Stimulated activated memory B cell treated with anti-CD40 and anti-IgM and Interleukin-4, amounts not matched to agents 10 μg/mL and 1 μg/mL and 100 μg/mL, for 72 hours (primary cell): ENCODE data around the gene RPS6KA2.

Source experiments
- ATAC-seq: fragments of 150-1000 bp; cut with Tn5 transposase; 2 replicates; pipeline ENCODE4 v1.10.0; 2021
- H3K27ac Mint-ChIP-seq: one replicate; pipeline ENCODE4 v1.8.0; 2022; ENCODE audit warnings: mild to moderate bottlenecking, mixed read lengths
- H3K27me3 Mint-ChIP-seq: one replicate; pipeline ENCODE4 v1.8.0; 2022; ENCODE audit warnings: mixed read lengths
- H3K36me3 Mint-ChIP-seq: one replicate; pipeline ENCODE4 v1.8.0; 2022; ENCODE audit warnings: mixed read lengths
- H3K4me1 Mint-ChIP-seq: one replicate; pipeline ENCODE4 v1.8.0; 2022; ENCODE audit warnings: mixed read lengths
- H3K4me3 Mint-ChIP-seq: one replicate; pipeline ENCODE4 v1.8.0; 2022; ENCODE audit warnings: mild to moderate bottlenecking, moderate library complexity, mixed read lengths
- H3K9me3 Mint-ChIP-seq: one replicate; pipeline ENCODE4 v1.8.0; 2022; ENCODE audit warnings: mixed read lengths

Gene RPS6KA2

DNA sequence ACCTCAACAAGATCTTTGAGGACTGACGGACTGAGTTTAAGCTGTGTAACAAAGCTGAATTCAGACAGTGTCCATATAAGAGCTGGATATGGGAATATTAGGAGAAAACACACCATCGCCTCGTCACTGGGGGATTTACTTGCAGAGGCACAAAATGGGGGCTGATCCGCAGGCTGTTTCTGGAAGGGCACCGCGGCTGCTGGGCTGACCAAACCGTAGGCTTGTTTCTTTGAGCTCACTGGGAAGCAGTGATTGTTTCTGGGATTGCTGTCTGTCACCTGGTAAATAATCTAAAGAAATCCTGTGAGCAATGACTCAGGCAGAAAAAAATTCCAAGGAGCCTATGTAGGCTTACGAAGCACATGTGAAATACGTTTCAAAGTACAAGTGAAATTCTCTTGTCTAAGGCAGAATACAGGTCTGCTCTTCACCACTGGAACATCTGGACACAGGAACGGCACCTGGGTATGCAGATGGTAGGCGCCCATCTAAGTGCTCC lies 180.4 kb downstream of the RPS6KA2 start:
- Mint-ChIP-seq H3K4me3 (no peak overlapping the region), H3K9me3 (no peaks in the 10 kb centered on the region), H3K4me1 (no peaks in the 10 kb centered on the region), H3K27ac (no peak overlapping the region), H3K27me3 (peaks cover 14% of the 10 kb centered on the region), H3K36me3 (peaks cover 33% of the 10 kb centered on the region)
- no peak for ATAC-seq

DNA sequence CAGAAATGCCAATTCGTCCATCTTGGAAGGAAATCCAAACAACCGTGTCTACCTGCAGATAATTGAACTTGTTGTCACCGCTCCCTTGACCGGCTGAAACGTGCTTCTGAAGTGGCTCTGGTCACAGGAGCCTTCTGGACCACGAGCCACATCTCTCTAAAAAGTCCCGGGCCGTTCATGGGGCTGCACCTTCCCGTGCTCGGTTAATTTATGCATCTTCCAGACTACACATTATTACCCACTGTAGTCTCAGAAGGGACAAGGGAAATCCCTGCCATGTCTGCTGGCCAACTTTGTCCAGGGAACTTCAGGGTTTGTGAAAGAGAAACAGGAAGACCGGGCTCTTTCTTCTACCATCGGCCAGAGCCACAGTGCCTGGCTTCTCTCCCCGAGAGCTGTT lies 180.9 kb downstream of the RPS6KA2 start:
- Mint-ChIP-seq H3K27ac (no peak overlapping the region), H3K4me1 (no peaks in the 10 kb centered on the region), H3K27me3 (peaks cover 19% of the 10 kb centered on the region), H3K4me3 (no peak overlapping the region), H3K36me3 (peaks cover 33% of the 10 kb centered on the region), H3K9me3 (no peaks in the 10 kb centered on the region)
- ATAC-seq: no peak

DNA sequence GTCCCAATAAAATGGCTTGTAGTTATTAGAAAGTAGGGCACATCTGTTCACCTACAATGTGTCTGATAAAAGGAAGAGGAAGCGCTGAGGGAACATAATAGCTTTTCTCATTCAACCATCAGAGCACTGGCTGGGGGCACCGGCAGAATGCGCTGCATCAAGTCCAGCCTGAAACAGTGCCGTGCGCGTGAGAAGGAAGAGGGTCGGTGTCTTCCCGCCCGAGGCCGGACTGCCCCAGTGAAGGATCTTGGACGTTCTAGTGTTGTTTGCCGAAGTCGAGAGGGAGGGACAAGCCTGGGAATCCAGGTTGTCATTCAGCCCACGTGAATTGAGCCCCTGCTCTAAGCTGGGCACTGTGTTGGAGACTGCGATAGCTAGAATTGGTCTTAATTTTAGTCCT lies 182.6 kb downstream of the RPS6KA2 start:
- ATAC-seq: no peak
- Mint-ChIP-seq H3K27ac (no peak overlapping the region), H3K9me3 (no peaks in the 10 kb centered on the region), H3K27me3 (peaks cover 35% of the 10 kb centered on the region), H3K4me3 (no peak overlapping the region), H3K36me3 (peaks cover 33% of the 10 kb centered on the region), H3K4me1 (no peaks in the 10 kb centered on the region)

DNA sequence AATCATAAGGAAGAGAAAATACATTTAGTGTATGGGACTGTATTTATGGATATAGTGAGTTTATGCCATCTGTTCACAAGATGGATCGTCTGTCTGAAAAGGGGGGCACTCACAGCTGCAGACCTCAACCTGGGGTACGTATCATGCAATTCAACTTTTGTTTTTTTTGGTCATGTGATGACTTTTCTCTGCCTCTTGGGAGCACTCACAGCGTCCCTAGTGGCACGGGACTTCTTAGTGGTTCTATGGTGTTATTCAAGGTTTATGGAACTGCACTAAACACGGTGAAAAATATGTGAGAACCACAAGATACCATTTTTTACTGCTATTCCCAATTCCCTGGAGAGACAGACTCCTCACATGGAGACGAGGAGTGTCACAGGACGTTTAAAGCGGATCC lies 183.9 kb downstream of the RPS6KA2 start:
- ATAC-seq: no peak
- H3K27ac Mint-ChIP-seq: no peak overlapping the region
- H3K27me3 Mint-ChIP-seq: peaks cover 40% of the 10 kb centered on the region
- no peak overlapping the region for H3K4me3 Mint-ChIP-seq
- H3K36me3 Mint-ChIP-seq: peaks cover 25% of the 10 kb centered on the region
- no peaks in the 10 kb centered on the region for H3K4me1 Mint-ChIP-seq
- H3K9me3 Mint-ChIP-seq: no peaks in the 10 kb centered on the region

DNA sequence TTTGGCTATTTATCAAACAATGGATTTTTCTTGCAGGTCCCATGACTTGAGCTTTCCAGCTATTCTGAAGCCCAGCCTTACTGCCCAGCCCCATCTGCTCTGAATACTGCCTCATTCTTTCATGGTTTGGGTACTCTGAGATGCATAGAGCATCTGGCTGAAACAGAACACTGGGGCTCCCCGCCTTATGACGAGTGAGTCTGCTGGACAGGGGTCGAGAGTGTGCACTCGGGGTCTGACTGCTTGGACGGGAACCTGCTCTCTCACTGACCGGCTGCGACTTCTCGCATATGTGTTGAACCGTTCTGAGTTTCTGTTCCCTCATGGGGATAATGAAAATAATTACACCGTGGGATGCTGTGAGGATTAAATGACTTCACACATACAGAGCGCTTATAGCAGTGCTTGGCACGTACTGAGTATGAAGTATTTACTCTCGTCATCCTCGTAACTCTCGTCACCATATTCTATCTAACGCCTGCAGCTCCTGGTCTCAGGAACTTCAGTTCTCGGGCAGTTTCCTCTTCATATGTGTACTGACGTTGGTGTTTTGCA lies 184.8 kb downstream of the RPS6KA2 start:
- Mint-ChIP-seq H3K9me3 (no peaks in the 10 kb centered on the region), H3K4me1 (no peaks in the 10 kb centered on the region), H3K36me3 (peaks cover 23% of the 10 kb centered on the region), H3K27me3 (peaks cover 40% of the 10 kb centered on the region), H3K27ac (no peak overlapping the region), H3K4me3 (no peak overlapping the region)
- peak; percentile 12 for ATAC-seq

DNA sequence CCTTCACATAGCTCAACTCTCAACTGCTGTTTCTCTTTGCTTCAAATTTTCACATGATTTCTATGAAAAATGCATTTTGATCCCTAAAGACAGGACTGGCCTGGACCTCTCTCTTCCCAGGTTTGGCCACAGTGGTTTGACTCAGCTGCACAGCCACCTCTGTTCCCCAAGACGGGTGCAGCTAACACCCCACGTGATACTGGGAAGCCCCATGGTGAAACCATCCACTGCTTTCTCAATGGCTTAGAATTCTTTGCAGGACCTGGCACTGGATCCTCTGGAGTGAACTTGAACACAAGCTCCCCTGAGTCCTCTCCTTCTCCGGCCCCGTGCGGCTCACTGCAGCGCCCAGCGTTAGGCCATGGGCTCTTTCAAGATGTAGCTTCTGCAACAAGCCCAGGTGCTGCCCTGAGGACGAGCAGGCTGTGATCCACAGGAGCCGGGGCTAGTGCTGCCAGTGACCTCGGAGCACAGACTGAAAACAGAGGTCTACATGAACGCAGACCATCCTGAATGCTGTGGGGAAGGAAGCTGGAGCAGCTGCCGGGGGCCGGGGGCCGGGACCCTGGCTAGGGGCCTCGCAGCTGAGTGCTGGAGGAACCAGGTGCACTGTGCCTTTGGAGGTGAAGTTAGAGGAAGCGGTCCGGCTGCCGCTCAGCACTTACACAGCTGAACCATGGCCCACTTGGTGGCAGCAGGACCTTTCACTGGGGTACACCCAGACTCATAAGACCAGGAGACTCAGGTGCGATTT lies 185.5 kb downstream of the RPS6KA2 start:
- peak; percentile 57 for ATAC-seq

DNA sequence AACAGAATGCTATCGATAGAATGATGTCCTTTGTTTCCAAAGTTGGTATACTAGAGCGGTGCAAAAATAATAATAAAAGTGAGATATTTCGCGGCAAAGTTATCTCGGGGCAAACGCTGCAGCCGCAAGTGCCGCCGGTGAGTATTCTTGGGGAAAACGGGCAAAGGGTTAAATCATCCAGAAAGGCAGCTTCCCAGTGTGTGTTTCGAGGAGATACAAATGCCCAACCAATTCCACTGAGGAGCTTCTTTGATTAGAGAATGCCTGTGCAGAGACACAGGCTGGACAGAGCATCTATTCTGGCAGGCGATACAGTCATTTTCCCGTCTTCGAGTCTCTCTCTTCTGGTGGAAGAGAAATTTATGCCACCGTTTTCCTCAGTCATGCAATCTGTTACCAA lies 186.3 kb downstream of the RPS6KA2 start:
- no peak for ATAC-seq
- Mint-ChIP-seq H3K36me3 (peaks cover 19% of the 10 kb centered on the region), H3K9me3 (no peaks in the 10 kb centered on the region)

More for the DNA sequence above, 185.5 kb downstream of the RPS6KA2 start:
- Mint-ChIP-seq H3K36me3 (peaks cover 19% of the 10 kb centered on the region), H3K27me3 (peaks cover 40% of the 10 kb centered on the region), H3K4me3 (no peak overlapping the region), H3K4me1 (no peaks in the 10 kb centered on the region), H3K9me3 (no peaks in the 10 kb centered on the region), H3K27ac (no peak overlapping the region)

DNA sequence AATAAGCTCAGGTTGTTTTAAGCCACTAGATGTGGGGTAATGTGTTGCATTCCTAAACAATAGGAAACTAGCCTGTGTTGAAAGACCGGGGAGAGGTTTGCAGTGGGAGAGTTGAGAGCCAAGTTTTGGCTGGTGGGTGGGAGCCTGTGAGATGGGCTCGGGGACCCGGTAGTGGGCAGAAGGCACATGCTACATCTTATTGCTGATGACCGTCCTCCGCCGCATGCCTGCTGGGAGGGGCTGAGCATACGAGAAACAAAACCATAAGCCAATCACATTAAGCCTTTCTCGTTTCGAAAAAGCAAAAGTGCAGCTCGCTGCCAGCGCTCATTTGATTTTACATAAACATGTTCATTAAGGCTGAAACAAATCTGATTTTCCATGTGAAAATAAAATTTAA lies 186.9 kb downstream of the RPS6KA2 start:
- Mint-ChIP-seq H3K4me3 (no peak overlapping the region), H3K9me3 (no peaks in the 10 kb centered on the region), H3K36me3 (peaks cover 14% of the 10 kb centered on the region), H3K4me1 (no peaks in the 10 kb centered on the region), H3K27me3 (peaks cover 33% of the 10 kb centered on the region), H3K27ac (no peak overlapping the region)
- ATAC-seq: no peak

More for the DNA sequence above, 186.3 kb downstream of the RPS6KA2 start:
- H3K4me1 Mint-ChIP-seq: no peaks in the 10 kb centered on the region
- H3K27ac Mint-ChIP-seq: no peak overlapping the region
- peaks cover 39% of the 10 kb centered on the region for H3K27me3 Mint-ChIP-seq
- H3K4me3 Mint-ChIP-seq: no peak overlapping the region

DNA sequence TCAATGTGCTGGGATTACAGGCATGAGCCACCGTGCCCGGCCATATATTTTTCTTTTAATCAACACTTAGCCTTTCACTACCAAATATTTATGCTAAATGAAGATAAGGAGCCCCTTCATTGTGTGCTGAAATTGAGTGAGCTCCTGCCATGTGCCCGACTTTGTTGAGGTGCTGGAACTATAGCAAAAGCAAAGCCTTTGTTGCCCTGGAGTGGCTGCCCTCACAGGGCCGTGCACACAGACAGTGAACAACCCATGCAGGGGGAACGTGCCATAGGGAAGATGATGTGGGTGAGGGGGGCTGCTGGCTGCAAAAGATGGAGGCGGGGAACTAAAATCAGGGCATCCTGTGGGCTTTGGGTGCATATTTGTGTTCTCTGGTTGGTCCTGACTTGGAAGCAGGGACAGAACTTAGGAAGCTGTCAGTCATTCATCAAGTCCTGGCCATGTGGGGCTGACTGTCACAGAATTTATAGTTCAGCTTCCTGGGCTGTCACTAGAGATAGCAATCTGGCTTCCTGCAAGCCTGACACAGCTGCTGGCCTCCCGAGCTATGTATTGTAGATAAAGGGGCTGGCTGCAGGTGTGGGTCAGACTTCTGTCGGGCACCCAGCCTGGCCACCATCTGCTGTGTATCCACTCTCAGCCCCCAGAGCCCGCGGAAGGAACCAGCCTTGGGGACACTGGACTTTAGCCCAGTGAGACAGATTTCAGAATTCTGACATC lies 187.5 kb downstream of the RPS6KA2 start:
- H3K4me1 Mint-ChIP-seq: no peaks in the 10 kb centered on the region
- no peaks in the 10 kb centered on the region for H3K9me3 Mint-ChIP-seq
- H3K27me3 Mint-ChIP-seq: peaks cover 33% of the 10 kb centered on the region
- H3K4me3 Mint-ChIP-seq: no peak overlapping the region
- H3K27ac Mint-ChIP-seq: no peak overlapping the region
- ATAC-seq: no peak
- peaks cover 13% of the 10 kb centered on the region for H3K36me3 Mint-ChIP-seq

DNA sequence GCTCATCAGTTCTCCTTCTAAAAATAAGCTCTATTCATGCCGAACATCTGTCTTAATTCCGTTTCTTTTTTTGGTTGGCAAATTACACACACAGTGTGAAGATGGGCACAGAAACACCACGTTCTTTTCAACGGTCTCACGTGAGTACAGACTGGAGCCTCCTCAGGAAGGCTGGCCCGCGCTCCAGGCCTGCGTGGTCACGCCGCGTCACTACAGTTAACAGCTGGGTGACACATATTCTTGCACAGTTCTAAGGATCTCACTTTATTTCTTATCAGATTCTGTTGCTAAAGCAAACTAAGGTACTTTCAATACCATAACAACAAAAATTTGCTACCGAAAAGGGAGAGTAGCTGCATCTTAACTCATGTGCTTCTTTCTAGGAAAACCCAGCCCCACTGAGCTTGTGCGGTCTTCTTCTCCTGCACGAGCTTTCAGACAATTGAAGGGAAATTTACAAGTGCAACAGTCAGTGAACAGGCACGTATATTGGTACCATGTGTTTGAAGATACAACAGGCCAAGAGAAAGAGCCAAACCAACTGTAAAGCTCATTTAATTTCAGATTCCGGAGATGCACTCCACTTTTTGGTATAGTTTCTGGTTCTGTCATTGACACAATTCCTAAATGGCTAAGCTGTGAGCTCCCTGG lies 188.7 kb downstream of the RPS6KA2 start:
- no peak overlapping the region for H3K27ac Mint-ChIP-seq
- peaks cover 33% of the 10 kb centered on the region for H3K27me3 Mint-ChIP-seq
- ATAC-seq: no peak
- no peak overlapping the region for H3K4me3 Mint-ChIP-seq
- no peaks in the 10 kb centered on the region for H3K4me1 Mint-ChIP-seq
- H3K9me3 Mint-ChIP-seq: no peaks in the 10 kb centered on the region
- H3K36me3 Mint-ChIP-seq: peaks cover 7% of the 10 kb centered on the region

DNA sequence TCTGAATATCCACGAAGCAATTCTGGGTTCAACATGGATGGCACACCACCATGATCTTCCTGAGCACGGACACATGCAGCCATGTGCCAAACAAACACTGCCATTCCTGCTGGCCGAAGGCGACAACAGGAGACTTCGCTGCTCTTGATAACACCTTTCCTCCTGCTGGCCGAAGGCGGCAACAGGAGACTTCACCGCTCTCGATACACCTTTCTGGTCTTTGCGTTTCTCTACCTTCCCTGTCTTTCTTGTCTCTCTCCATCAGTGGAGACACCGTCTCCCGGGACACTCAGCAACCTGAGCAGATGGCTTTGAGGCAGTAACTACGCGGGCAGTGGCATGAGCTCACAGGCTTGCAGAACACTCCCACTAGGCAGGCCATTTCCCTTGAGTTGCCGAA lies 189.4 kb downstream of the RPS6KA2 start:
- Mint-ChIP-seq H3K27me3 (peaks cover 33% of the 10 kb centered on the region), H3K4me3 (no peak overlapping the region), H3K27ac (no peak overlapping the region), H3K36me3 (peaks cover 7% of the 10 kb centered on the region), H3K4me1 (no peaks in the 10 kb centered on the region), H3K9me3 (no peaks in the 10 kb centered on the region)
- no peak for ATAC-seq

DNA sequence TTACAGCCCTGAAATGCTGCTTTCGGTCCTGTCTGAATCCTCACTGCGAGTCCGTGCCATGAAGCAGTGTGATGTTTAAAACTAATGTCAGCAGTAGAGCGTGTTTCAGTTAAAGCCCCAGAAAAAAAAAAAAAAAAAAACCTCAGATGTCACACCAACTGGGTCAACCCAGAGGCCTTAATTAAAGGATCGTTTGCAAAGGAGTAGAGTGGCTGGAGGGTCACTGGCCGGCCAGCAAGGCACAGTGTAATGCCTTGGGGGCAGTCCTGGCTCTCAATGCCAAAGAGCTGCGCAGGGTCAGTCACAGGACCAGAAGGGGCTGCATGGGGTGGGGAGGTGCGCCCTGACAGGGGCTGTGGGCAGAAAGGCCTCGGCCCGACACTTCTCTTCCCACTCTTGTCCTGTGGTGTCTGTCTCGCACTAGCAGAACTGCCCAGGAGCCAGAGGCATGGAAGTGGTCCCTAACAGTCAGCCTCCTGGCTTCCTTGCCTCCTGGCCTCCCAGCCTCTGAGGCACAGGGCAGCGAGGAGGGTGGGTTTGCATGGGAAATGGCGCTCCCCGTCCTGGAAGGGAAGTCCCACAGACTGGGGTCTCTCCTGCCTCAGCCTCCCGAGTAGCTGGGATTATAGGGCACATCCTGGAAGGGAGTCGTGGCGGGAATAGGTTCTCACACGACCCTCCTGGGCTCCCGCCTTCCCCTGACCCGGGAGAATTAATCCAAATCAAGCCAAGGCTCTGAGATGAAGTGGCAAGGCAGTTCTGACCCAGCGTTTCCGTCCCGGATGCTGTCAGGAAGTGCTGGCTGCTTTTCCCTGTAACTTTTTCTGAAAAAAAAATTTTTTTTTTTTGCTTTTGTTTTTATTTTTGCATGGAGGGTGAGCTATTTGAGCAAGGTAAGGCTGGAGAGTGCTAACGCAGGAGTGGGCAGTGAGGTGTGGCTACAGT lies 190.6 kb downstream of the RPS6KA2 start:
- peaks cover 25% of the 10 kb centered on the region for H3K27me3 Mint-ChIP-seq
- no peak overlapping the region for H3K27ac Mint-ChIP-seq
- ATAC-seq: no peak
- no peaks in the 10 kb centered on the region for H3K4me1 Mint-ChIP-seq
- H3K36me3 Mint-ChIP-seq: peaks cover 7% of the 10 kb centered on the region
- no peaks in the 10 kb centered on the region for H3K9me3 Mint-ChIP-seq
- H3K4me3 Mint-ChIP-seq: no peak overlapping the region

DNA sequence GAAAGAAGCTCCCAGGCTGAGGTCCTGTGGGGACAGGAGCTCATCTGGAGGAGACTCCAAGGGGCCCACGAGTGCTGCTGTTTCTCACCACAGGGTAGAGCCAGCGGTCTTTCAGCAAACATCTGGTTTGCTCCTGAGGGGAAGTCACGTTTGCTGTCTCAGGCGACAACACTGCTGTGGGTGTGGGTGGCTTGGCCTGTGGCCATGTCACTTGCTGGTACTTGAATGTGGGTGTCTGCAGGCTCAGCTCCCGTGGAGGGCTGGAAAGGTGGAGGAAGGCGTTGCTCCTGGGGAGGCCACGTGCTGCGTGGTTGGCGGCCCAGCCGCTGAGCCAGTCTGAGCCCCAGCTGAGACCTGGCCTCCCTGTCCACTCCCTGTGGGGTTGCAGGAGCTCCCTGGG lies 191.5 kb downstream of the RPS6KA2 start:
- Mint-ChIP-seq H3K4me3 (no peak overlapping the region), H3K36me3 (peaks cover 9% of the 10 kb centered on the region), H3K4me1 (no peaks in the 10 kb centered on the region), H3K27me3 (peaks cover 16% of the 10 kb centered on the region), H3K9me3 (no peaks in the 10 kb centered on the region), H3K27ac (no peak overlapping the region)
- no peak for ATAC-seq

DNA sequence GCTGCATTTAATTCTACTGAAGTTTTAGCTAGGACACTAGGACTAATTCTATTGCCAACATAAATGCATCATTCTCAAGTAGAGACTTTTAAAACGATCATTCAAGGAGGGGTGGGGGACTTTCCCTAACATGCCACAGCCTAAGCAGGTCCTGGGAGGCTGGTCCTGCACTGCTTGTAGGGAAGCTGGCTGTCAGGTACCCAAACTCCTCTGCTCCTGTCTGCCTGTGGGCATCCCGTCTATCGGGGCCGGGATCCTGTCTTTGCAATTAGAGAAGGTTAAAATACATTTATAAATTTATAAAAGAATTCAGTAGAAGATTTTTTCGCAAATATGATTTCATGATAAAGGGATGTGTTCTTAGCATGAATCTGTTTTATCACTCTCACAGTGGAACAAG lies 192.7 kb downstream of the RPS6KA2 start:
- no peak for ATAC-seq
- Mint-ChIP-seq H3K27ac (no peak overlapping the region), H3K4me3 (no peak overlapping the region), H3K9me3 (no peaks in the 10 kb centered on the region), H3K36me3 (peaks cover 13% of the 10 kb centered on the region), H3K27me3 (peaks cover 4% of the 10 kb centered on the region), H3K4me1 (no peaks in the 10 kb centered on the region)
